Testis (tissue), 3 donors: Measurements from ENCODE around the gene CEP63. TPM values are rescaled to one million over a fixed set of nuclear protein-coding genes. Genes with fewer than 3 reads are reported as not detected.

ENCODE experiments used
- DNase-seq: peaks from one replicate; pipeline ENCODE4 v3.0.0-alpha.2; 2019
- H3K27ac ChIP-seq, 2 donors: fragments of 200-600 bp; sonication (generic); one replicate each; pipeline ENCODE4 v1.5.1; 2019
- H3K27me3 ChIP-seq: fragments of 200-600 bp; sonication (generic); one replicate; pipeline ENCODE4 v1.5.1; 2019
- H3K36me3 ChIP-seq: fragments of 200-600 bp; sonication (generic); one replicate; pipeline ENCODE4 v1.5.1; 2017; ENCODE audit warnings: low read depth; ENCODE audit errors: missing control alignments
- H3K4me1 ChIP-seq: fragments of 200-600 bp; sonication (generic); one replicate; pipeline ENCODE4 v1.5.1; 2019
- H3K4me3 ChIP-seq, 2 donors: fragments of 200-600 bp; sonication (generic); one replicate each; pipeline ENCODE4 v1.5.1; 2017 to 2019
- H3K9me3 ChIP-seq: fragments of 200-600 bp; sonication (generic); one replicate; pipeline ENCODE4 v1.5.1; 2017
- CTCF ChIP-seq, 3 experiments: fragments of 450-650 bp in 2 of 3; fragments of 200-600 bp in 1 of 3; sonication (generic) in 1 of 3; IDR thresholded peaks; one replicate each; pipeline ENCODE4 v1.5.1; 2016 to 2019; ENCODE audit warnings: antibody characterized with exemption in 3 of 3, mild to moderate bottlenecking in 2 of 3, moderate library complexity in 1 of 3
- POLR2A ChIP-seq: fragments of 450-650 bp; IDR thresholded peaks from one replicate; pipeline ENCODE4 v1.6.1; 2017; ENCODE audit warnings: antibody characterized with exemption, mild to moderate bottlenecking, moderate library complexity
- WGBS, 2 donors: methylation state at CpG; one replicate each; pipeline ENCODE4 v1.1.5; 2018; 5-methylcytosine and 5-hydroxymethylcytosine counted together
- intact Hi-C: fragments of 100-400 bp; cut with DNase I; formaldehyde crosslinking; loops from one replicate; pipeline ENCODE4 v1.15.1; 2023; ENCODE audit warnings: low total_unique reads
- polyA plus RNA-seq: library from polyadenylated mRNA; stranded (reverse); fragments of 350-450 nt; fragmentation: Illumina TruSeq; extraction: RNeasy Lipid Tissue Mini Kit (QIAGEN cat#74804); gene quantifications from one replicate; pipeline ENCODE4 v1.2.3, GENCODE V29; 2014; ENCODE audit warnings: low read depth, low replicate concordance; ENCODE audit not compliant: insufficient read depth
- total RNA-seq, 2 donors: library from RNA; depleted of rRNA; stranded (reverse); fragments of >200 nt; gene quantifications; one replicate each; pipeline ENCODE4 v1.2.3, GENCODE V29; 2016

The CEP63 gene
- total and polyA plus RNA-seq, 3 donors from 2014 or later, result 42.3 to 74.5 (median 45.5) TPM

- no peaks in the 10 kb centered on the region for H3K36me3 ChIP-seq
- H3K9me3 ChIP-seq, result no peaks in the 10 kb centered on the region
- no peak overlapping the region for H3K27ac ChIP-seq
- no peak for TF ChIP-seq POLR2A
- TF ChIP-seq CTCF (IDR thresholded peaks at IDR 0.05), result no peak
- peaks cover 6% of the 10 kb centered on the region for H3K4me1 ChIP-seq
- DNase-seq, result peak; percentile 78
- H3K27me3 ChIP-seq, result no peaks in the 10 kb centered on the region
- WGBS, 2 donors, result 44 to 58% methylated on average over 9 to 19 of the region's 19 CpGs
- intact Hi-C loops, result no loop called here
- peak overlapping the region in 1 of 2 donors; percentile 24 for H3K4me3 ChIP-seq
Measured at GRCh38 chr3:134601539-134602439, 115.9 kb downstream of the CEP63 start.

GRCh38 chr3:134602440-134602814 is 116.6 kb downstream of the CEP63 start:
- intact Hi-C loops, result no loop called here
- WGBS, 2 donors, result 54 to 67% methylated on average over 6 of the region's 6 CpGs
- no peaks in the 10 kb centered on the region for H3K27me3 ChIP-seq

GRCh38 chr3:134603480-134603879 is 117.6 kb downstream of the CEP63 start:
- Histone ChIP-seq H3K27me3 (no peaks in the 10 kb centered on the region), H3K4me3 (no peak overlapping the region), H3K4me1 (peaks cover 6% of the 10 kb centered on the region), H3K9me3 (no peaks in the 10 kb centered on the region), H3K36me3 (no peaks in the 10 kb centered on the region), H3K27ac (no peak overlapping the region)
- DNase-seq, result no peak
- TF ChIP-seq CTCF (IDR thresholded peaks at IDR 0.05) (no peak), POLR2A (no peak)
- intact Hi-C loops, result no loop called here
- 68 to 75% methylated on average over 1 to 4 of the region's 4 CpGs for WGBS, 2 donors

More at GRCh38 chr3:134602440-134602814, 116.6 kb downstream of the CEP63 start:
- Histone ChIP-seq H3K9me3 (no peaks in the 10 kb centered on the region), H3K36me3 (no peaks in the 10 kb centered on the region), H3K4me3 (no peak overlapping the region), H3K4me1 (peaks cover 6% of the 10 kb centered on the region), H3K27ac (no peak overlapping the region)
- no peak for TF ChIP-seq POLR2A
- no peak for TF ChIP-seq CTCF (IDR thresholded peaks at IDR 0.05)
- no peak for DNase-seq

- whole genome bisulfite sequencing, 2 donors, result 93 to 100% methylated on average over 9 to 13 of the region's 13 CpGs
- H3K4me3 ChIP-seq, result no peak overlapping the region
- intact Hi-C loops, result no loop called here
- no peak overlapping the region for H3K27ac ChIP-seq
- H3K9me3 ChIP-seq, result no peaks in the 10 kb centered on the region
- TF ChIP-seq CTCF (IDR thresholded peaks at IDR 0.05) (no peak), POLR2A (no peak)
- DNase-seq, result no peak
- H3K36me3 ChIP-seq, result no peaks in the 10 kb centered on the region
- peaks cover 6% of the 10 kb centered on the region for H3K4me1 ChIP-seq
- no peaks in the 10 kb centered on the region for H3K27me3 ChIP-seq
Measured at GRCh38 chr3:134603956-134604355, 118.1 kb downstream of the CEP63 start.
